Keratinocyte (primary cell): ENCODE measurements around the gene TP73. TPM values are rescaled to one million over a fixed set of nuclear protein-coding genes. Genes with fewer than 3 reads are reported as not detected.

Experiments used
- DNase-seq: peaks from one replicate; pipeline ENCODE4 v3.0.0-alpha.2; 2011; ENCODE audit warnings: low read depth, missing footprints, low spot score
- FAIRE-seq: peaks from 2 replicates; lab custom pipeline; 2011; peaks lifted over from hg19 to GRCh38; lab: Jason Lieb, UNC
- H2AFZ ChIP-seq: 2 replicates; pipeline ENCODE4 v1.6.0; 2012; ENCODE audit warnings: low read length, control low read depth, inconsistent platforms; ENCODE audit not compliant: control insufficient read depth
- H3K27ac ChIP-seq: 2 replicates; pipeline ENCODE4 v1.5.1; 2011; ENCODE audit warnings: low read length; ENCODE audit not compliant: control insufficient read depth, insufficient read depth
- H3K27me3 ChIP-seq: 3 replicates; pipeline ENCODE4 v1.6.0; 2011; ENCODE audit warnings: low read length; ENCODE audit not compliant: control insufficient read depth, insufficient read depth; ENCODE audit errors: extremely low read depth
- H3K36me3 ChIP-seq, 2 experiments: 2 replicates in 1 of 2; 3 replicates in 1 of 2; pipeline ENCODE4 v1.5.1; 2011; ENCODE audit warnings: low read length in 2 of 2, mild to moderate bottlenecking in 1 of 2; ENCODE audit not compliant: control insufficient read depth in 2 of 2, insufficient read depth in 2 of 2; ENCODE audit errors: extremely low read depth in 1 of 2
- H3K4me1 ChIP-seq: 3 replicates; pipeline ENCODE4 v1.5.1; 2011; ENCODE audit warnings: low read length; ENCODE audit not compliant: control insufficient read depth, insufficient read depth; ENCODE audit errors: extremely low read depth
- H3K4me2 ChIP-seq: 3 replicates; pipeline ENCODE4 v1.6.0; 2011; ENCODE audit warnings: low read depth, low read length; ENCODE audit not compliant: control insufficient read depth, insufficient read depth; ENCODE audit errors: extremely low read depth
- H3K4me3 ChIP-seq, 3 experiments: fragments of 200-600 bp in 1 of 3; sonication (generic) in 1 of 3; 2 replicates in 2 of 3; 3 replicates in 1 of 3; pipeline ENCODE4 v1.5.1; 2011 to 2016; ENCODE audit warnings: low read length in 3 of 3, mild to moderate bottlenecking in 3 of 3, control low read depth in 2 of 3, inconsistent platforms in 1 of 3, low read depth in 1 of 3, mixed read lengths in 1 of 3, mixed run types in 1 of 3, moderate library complexity in 1 of 3; ENCODE audit not compliant: control insufficient read depth in 2 of 3, insufficient read depth in 2 of 3; ENCODE audit errors: extremely low read depth in 1 of 3
- H3K79me2 ChIP-seq: 2 replicates; pipeline ENCODE4 v1.6.0; 2012; ENCODE audit warnings: low read length; ENCODE audit not compliant: control insufficient read depth, insufficient read depth
- H3K9ac ChIP-seq: 3 replicates; pipeline ENCODE4 v1.6.0; 2011; ENCODE audit warnings: low read length; ENCODE audit not compliant: control insufficient read depth, insufficient read depth; ENCODE audit errors: extremely low read depth
- H3K9me1 ChIP-seq: 3 replicates; pipeline ENCODE4 v1.6.0; 2011; ENCODE audit warnings: low read length; ENCODE audit not compliant: control insufficient read depth, insufficient read depth; ENCODE audit errors: extremely low read depth
- H3K9me3 ChIP-seq: 2 replicates; pipeline ENCODE4 v1.5.1; 2012; ENCODE audit warnings: low read depth, low read length; ENCODE audit not compliant: control insufficient read depth
- H4K20me1 ChIP-seq: 3 replicates; pipeline ENCODE4 v1.6.0; 2011; ENCODE audit warnings: low read length; ENCODE audit not compliant: control insufficient read depth, insufficient read depth; ENCODE audit errors: extremely low read depth
- EZH2 ChIP-seq: IDR thresholded peaks from one replicate; pipeline ENCODE4 v1.6.1; 2012; ENCODE audit warnings: inconsistent platforms, mild to moderate bottlenecking, low read length, moderate library complexity
- dilution Hi-C: fragments of 300-500 bp; cut with MboI; formaldehyde crosslinking; loops from one replicate; pipeline ENCODE4 v1.7.0; 2020; ENCODE audit warnings: low sequenced_read_pairs; ENCODE audit not compliant: extremely low pct_ligation_motif_present
- polyA plus RNA-seq, 5 experiments: library from polyadenylated mRNA; depleted of rRNA in 3 of 5; stranded (reverse) in 3 of 5; stranded (forward) in 1 of 5; unstranded in 1 of 5; fragments of >200 nt; gene quantifications; 1 replicate in 1 of 5; 2 replicates in 3 of 5; 3 replicates in 1 of 5; pipeline versions ENCODE4 v1.2.1 to v1.2.3, GENCODE V29; 2011 to 2012; ENCODE audit warnings: missing spikeins in 2 of 5, low read depth in 1 of 5, low replicate concordance in 1 of 5
- TF ChIP-seq, protein P1 (sequence below), 3 experiments: IDR thresholded peaks in 1 of 3; conservative IDR thresholded peaks in 1 of 3; optimal IDR thresholded peaks in 1 of 3; 2 replicates in 2 of 3; 3 replicates in 1 of 3; pipeline versions ENCODE3 to v1.5.1; 2011; ENCODE audit warnings: low read length in 3 of 3, mild to moderate bottlenecking in 3 of 3, moderate library complexity in 2 of 3, control low read depth in 1 of 3, inconsistent platforms in 1 of 3; ENCODE audit not compliant: insufficient read depth in 2 of 3; ENCODE audit errors: extremely low read depth in 1 of 3

Gene TP73
- polyA plus RNA-seq, 1 donor (not counting 4 experiments of a cell fraction or from before 2014, with no cell fraction given) = 0.14 TPM

DNA sequence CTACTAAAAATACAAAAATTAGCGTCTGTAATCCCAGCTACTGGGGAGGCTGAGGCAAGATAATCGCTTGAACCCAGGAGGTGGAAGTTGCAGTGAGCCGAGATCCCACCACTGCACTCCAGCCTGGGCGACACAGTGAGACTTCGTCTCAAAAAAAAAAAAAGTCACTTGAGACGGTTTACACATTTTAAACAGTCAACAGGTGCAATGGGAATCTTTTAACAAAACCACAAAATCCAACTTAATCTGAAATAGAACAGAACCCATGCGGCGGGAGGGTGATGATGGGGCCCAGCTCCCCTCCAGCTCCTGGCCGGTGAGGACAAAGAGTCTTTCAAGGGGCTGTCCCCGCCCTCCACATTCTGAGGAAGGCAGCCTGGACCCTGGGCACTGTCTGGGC, 48.3 kb downstream of the TP73 start:
- no peak for FAIRE-seq
- no peaks in the 10 kb centered on the region for H3K9me1 ChIP-seq
- no peak overlapping the region for H3K9ac ChIP-seq
- no peak for DNase-seq
- no peak overlapping the region for H3K4me3 ChIP-seq
- no peaks in the 10 kb centered on the region for H3K36me3 ChIP-seq
- dilution Hi-C loops = no loop called here
- H2AFZ ChIP-seq = no peak overlapping the region
- H3K4me2 ChIP-seq = no peak overlapping the region
- no peaks in the 10 kb centered on the region for H3K27me3 ChIP-seq
- H3K4me1 ChIP-seq = peaks cover 47% of the 10 kb centered on the region
- no peak overlapping the region for H3K27ac ChIP-seq
- TF ChIP-seq, protein P1, sequence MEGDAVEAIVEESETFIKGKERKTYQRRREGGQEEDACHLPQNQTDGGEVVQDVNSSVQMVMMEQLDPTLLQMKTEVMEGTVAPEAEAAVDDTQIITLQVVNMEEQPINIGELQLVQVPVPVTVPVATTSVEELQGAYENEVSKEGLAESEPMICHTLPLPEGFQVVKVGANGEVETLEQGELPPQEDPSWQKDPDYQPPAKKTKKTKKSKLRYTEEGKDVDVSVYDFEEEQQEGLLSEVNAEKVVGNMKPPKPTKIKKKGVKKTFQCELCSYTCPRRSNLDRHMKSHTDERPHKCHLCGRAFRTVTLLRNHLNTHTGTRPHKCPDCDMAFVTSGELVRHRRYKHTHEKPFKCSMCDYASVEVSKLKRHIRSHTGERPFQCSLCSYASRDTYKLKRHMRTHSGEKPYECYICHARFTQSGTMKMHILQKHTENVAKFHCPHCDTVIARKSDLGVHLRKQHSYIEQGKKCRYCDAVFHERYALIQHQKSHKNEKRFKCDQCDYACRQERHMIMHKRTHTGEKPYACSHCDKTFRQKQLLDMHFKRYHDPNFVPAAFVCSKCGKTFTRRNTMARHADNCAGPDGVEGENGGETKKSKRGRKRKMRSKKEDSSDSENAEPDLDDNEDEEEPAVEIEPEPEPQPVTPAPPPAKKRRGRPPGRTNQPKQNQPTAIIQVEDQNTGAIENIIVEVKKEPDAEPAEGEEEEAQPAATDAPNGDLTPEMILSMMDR (optimal IDR thresholded peaks at IDR 0.05 in 1 of 3, IDR thresholded peaks at IDR 0.05 in 1 of 3, conservative IDR thresholded peaks at IDR 0.05 in 1 of 3; ENCODE audit: extremely low read depth in 1 of 3, insufficient read depth in 2 of 3, low read length in 3 of 3) = no peak
- no peak for TF ChIP-seq EZH2
- no peaks in the 10 kb centered on the region for H3K79me2 ChIP-seq
- no peaks in the 10 kb centered on the region for H3K9me3 ChIP-seq
- H4K20me1 ChIP-seq = no peaks in the 10 kb centered on the region

GRCh38 chr1:3702528-3702927, 50.2 kb downstream of the TP73 start:
- H3K79me2 ChIP-seq = no peaks in the 10 kb centered on the region
- H3K4me3 ChIP-seq = no peak overlapping the region
- no peaks in the 10 kb centered on the region for H3K9me1 ChIP-seq
- H3K9me3 ChIP-seq = no peaks in the 10 kb centered on the region
- H4K20me1 ChIP-seq = no peaks in the 10 kb centered on the region
- peak overlapping the region; percentile 44 for H3K4me2 ChIP-seq
- H3K27ac ChIP-seq = peak overlapping the region; percentile 20
- H3K4me1 ChIP-seq = peaks cover 55% of the 10 kb centered on the region
- FAIRE-seq = no peak
- dilution Hi-C loops = no loop called here
- TF ChIP-seq, protein P1 (optimal IDR thresholded peaks at IDR 0.05 in 1 of 3, IDR thresholded peaks at IDR 0.05 in 1 of 3, conservative IDR thresholded peaks at IDR 0.05 in 1 of 3; ENCODE audit: extremely low read depth in 1 of 3, insufficient read depth in 2 of 3, low read length in 3 of 3) = no peak
- no peak for TF ChIP-seq EZH2
- peak overlapping the region; percentile 22 for H3K9ac ChIP-seq
- no peaks in the 10 kb centered on the region for H3K27me3 ChIP-seq
- no peaks in the 10 kb centered on the region for H3K36me3 ChIP-seq
- no peak for DNase-seq
- H2AFZ ChIP-seq = peak overlapping the region; percentile 6
